ENCODE data around the gene SLC25A53.
"Not testable (repeated sequence)": the region's sequence is repeated elsewhere in the genome, so short reads cannot be mapped to it uniquely, and the experiment has no call there.

Gene SLC25A53

DNA sequence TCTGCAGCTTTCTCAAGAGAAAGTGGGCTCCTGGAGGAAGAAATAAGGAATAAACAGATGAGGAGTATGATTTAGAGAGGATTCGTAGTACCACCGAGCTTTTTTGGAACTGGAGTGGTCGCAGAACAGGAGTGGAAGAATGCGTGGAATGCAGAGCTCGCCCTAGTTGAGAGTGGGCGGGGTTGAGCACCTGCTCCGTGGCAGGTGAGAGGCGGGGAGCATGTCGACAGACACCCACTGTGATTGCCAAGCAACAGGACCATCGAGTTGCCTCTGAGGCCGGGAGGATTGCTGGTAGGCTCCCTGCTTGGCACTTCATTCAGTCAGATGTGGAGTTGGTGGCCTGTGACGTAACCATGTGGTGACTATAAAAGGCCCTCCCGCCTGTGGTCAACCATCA, 101.9 kb downstream of the SLC25A53 start:
- not testable (repeated sequence) for DNase-seq

All from NCI-H345 (cell line).